HG03045 (cell line): ENCODE results near the gene ITGB2.
"Not testable (repeated sequence)": the region's sequence is repeated elsewhere in the genome, so short reads cannot be mapped to it uniquely, and the experiment has no call there.

ENCODE experiments used
- ATAC-seq: cut with Tn5 transposase; IDR thresholded peaks from one replicate; pipeline ENCODE4 v1.9.1; 2021; ENCODE audit warnings: mild to moderate bottlenecking, moderate library complexity; ENCODE audit not compliant: unreplicated experiment

Gene ITGB2

GRCh38 chr21:44942566-44942965 lies 21.9 kb upstream of the ITGB2 start:
- ATAC-seq: no peak

GRCh38 chr21:44941567-44941966 lies 20.9 kb upstream of the ITGB2 start:
- no peak for ATAC-seq

- ATAC-seq: peak; percentile 7
These were observed 19.5 kb upstream of the ITGB2 start for GRCh38 chr21:44940116-44940631.

GRCh38 chr21:44939532-44940115 lies 18.9 kb upstream of the ITGB2 start, which contains the start of gene SLX9:
TSS of gene SLX9 (plus strand) at chr21:44940029. CDS start at chr21:44940058, 29 bp downstream.
- ATAC-seq: peak; percentile 70

GRCh38 chr21:44938772-44939531 lies 18.3 kb upstream of the ITGB2 start:
- ATAC-seq: no peak

GRCh38 chr21:44935533-44935927 lies 14.8 kb upstream of the ITGB2 start:
- ATAC-seq: no peak

- no peak for ATAC-seq
These were observed 14.3 kb upstream of the ITGB2 start for GRCh38 chr21:44934797-44935532.

GRCh38 chr21:44934276-44934675 lies 13.6 kb upstream of the ITGB2 start:
- no peak for ATAC-seq

- no peak for ATAC-seq
These were observed 13.2 kb upstream of the ITGB2 start for GRCh38 chr21:44933918-44934260.

GRCh38 chr21:44933199-44933917 lies 12.7 kb upstream of the ITGB2 start:
- no peak for ATAC-seq

- ATAC-seq: no peak
These were observed 11.9 kb upstream of the ITGB2 start for GRCh38 chr21:44932408-44933181.

- no peak for ATAC-seq
These were observed 11.1 kb upstream of the ITGB2 start for GRCh38 chr21:44931501-44932407.

GRCh38 chr21:44931137-44931500 lies 10.4 kb upstream of the ITGB2 start:
- ATAC-seq: no peak

- ATAC-seq: no peak
These were observed 9.9 kb upstream of the ITGB2 start for GRCh38 chr21:44930543-44930981.

- no peak for ATAC-seq
These were observed 9.3 kb upstream of the ITGB2 start for GRCh38 chr21:44929799-44930542.

GRCh38 chr21:44929242-44929798 lies 8.6 kb upstream of the ITGB2 start:
- no peak for ATAC-seq

- not testable (repeated sequence) for ATAC-seq
These were observed 8.0 kb upstream of the ITGB2 start for GRCh38 chr21:44928500-44929241.
